Loucy (cell line): ENCODE results near the gene POLR3F.

Experiments used
- CTCF ChIP-seq: fragments of 200-600 bp; sonication (generic); conservative IDR thresholded peaks from 2 replicates; pipeline ENCODE4 v1.5.1; 2014; ENCODE audit warnings: mild to moderate bottlenecking, antibody characterized with exemption, low read length
- EZH2phosphoT487 ChIP-seq: fragments of 200-600 bp; IDR thresholded peaks from 2 replicates; pipeline ENCODE4 v1.6.1; 2018; ENCODE audit warnings: antibody characterized with exemption, mild to moderate bottlenecking, moderate library complexity, borderline replicate concordance

- TF ChIP-seq CTCF, result no peak
- TF ChIP-seq EZH2phosphoT487, result no peak
These were observed 40.3 kb downstream of the POLR3F start, which contains the start of gene SEC23B for GRCh38 chr20:18507218-18508191.
